Measurements from ENCODE around the gene SLC4A11. TPM values are rescaled to one million over a fixed set of nuclear protein-coding genes. Genes with fewer than 3 reads are reported as not detected.
A peak's percentile ranks its signal among the peaks of the same experiment; 100 is the strongest.

SLC4A11 gene
- total RNA-seq, 1 donor from 2014 or later = 6.6 TPM

DNA sequence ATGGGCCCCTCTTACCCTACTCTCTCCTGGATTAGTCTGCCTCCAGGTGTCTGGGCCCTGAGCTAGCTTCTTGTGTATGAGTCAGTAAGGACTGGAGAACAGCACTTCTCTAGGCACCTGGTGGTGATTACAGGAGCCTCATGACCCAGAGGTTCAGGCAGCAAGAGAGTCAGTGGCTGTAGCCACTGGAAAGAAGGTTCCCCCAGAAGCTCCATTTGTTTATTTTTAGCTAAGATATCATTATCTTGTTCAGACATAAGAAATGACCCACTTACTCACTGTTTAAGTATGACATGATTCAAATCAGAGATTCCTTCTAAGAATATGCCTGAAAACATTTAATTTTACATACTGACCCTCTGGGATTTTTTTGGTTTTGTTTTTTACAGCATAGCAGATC, 23.6 kb upstream of the SLC4A11 start:
- Mint-ChIP-seq H3K27me3 (ENCODE audit: low read depth, unreplicated experiment) (no peaks in the 10 kb centered on the region), H3K4me1 (ENCODE audit: low read depth, unreplicated experiment) (no peaks in the 10 kb centered on the region), H3K27ac (ENCODE audit: unreplicated experiment) (no peak overlapping the region), H3K36me3 (ENCODE audit: low read depth, unreplicated experiment) (peaks cover 36% of the 10 kb centered on the region), H3K9me3 (ENCODE audit: unreplicated experiment) (peaks cover 2% of the 10 kb centered on the region), H3K4me3 (ENCODE audit: unreplicated experiment) (no peak overlapping the region)
- Histone ChIP-seq H3K4me1 (ENCODE audit: insufficient read depth, low read length) (no peaks in the 10 kb centered on the region), H3K9me3 (ENCODE audit: insufficient read depth, low read depth, low read length) (no peaks in the 10 kb centered on the region), H3K27me3 (ENCODE audit: insufficient read depth, low read length) (no peaks in the 10 kb centered on the region), H3K4me2 (ENCODE audit: low read length) (no peak overlapping the region), H3K4me3 (ENCODE audit: insufficient read depth, low read depth, low read length) (no peak overlapping the region), H2AFZ (ENCODE audit: low read depth, low read length) (no peak overlapping the region), H4K20me1 (ENCODE audit: insufficient read depth, low read length) (no peaks in the 10 kb centered on the region), H3K27ac (ENCODE audit: low read depth, low read length) (no peak overlapping the region), H3K36me3 (ENCODE audit: insufficient read depth, low read length) (peaks cover 16% of the 10 kb centered on the region), H3K79me2 (ENCODE audit: insufficient read depth, low read length) (no peaks in the 10 kb centered on the region), H3K9ac (ENCODE audit: low read length) (no peak overlapping the region)
- DNase-seq (ENCODE audit: low read depth) = peak; percentile 40
- no peak for FAIRE-seq
- TF ChIP-seq, protein P1, sequence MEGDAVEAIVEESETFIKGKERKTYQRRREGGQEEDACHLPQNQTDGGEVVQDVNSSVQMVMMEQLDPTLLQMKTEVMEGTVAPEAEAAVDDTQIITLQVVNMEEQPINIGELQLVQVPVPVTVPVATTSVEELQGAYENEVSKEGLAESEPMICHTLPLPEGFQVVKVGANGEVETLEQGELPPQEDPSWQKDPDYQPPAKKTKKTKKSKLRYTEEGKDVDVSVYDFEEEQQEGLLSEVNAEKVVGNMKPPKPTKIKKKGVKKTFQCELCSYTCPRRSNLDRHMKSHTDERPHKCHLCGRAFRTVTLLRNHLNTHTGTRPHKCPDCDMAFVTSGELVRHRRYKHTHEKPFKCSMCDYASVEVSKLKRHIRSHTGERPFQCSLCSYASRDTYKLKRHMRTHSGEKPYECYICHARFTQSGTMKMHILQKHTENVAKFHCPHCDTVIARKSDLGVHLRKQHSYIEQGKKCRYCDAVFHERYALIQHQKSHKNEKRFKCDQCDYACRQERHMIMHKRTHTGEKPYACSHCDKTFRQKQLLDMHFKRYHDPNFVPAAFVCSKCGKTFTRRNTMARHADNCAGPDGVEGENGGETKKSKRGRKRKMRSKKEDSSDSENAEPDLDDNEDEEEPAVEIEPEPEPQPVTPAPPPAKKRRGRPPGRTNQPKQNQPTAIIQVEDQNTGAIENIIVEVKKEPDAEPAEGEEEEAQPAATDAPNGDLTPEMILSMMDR (IDR thresholded peaks at IDR 0.05; ENCODE audit: insufficient read depth, low read depth, low read length) = no peak
- TF ChIP-seq EZH2 (IDR thresholded peaks at IDR 0.05; ENCODE audit: insufficient read depth, low read length) = no peak

DNA sequence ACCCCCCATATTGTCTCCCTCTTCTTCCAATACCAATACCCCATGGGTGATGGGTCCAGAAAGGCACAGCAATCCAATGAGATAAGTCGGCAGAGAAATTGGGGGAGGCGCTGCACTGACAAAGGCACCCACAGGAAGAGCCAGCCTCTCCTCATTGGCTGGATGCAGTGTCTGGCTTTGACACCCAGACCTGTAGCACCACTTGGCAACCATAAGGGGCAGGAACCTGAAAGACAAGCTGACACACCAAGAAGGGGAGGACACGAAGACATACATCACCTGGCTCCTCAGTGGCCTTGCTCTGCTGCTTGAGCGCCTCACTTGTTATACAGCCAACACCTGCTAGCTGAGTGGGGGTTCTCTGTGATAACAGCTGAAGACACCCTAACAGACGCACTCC, 19.4 kb upstream of the SLC4A11 start:
- Mint-ChIP-seq H3K4me1 (ENCODE audit: low read depth, unreplicated experiment) (no peaks in the 10 kb centered on the region), H3K27me3 (ENCODE audit: low read depth, unreplicated experiment) (no peaks in the 10 kb centered on the region), H3K36me3 (ENCODE audit: low read depth, unreplicated experiment) (peaks cover 45% of the 10 kb centered on the region), H3K27ac (ENCODE audit: unreplicated experiment) (no peak overlapping the region), H3K9me3 (ENCODE audit: unreplicated experiment) (peaks cover 2% of the 10 kb centered on the region), H3K4me3 (ENCODE audit: unreplicated experiment) (no peak overlapping the region)
- FAIRE-seq (no peak), DNase-seq (ENCODE audit: low read depth) (no peak)
- Histone ChIP-seq H3K79me2 (ENCODE audit: insufficient read depth, low read length) (no peaks in the 10 kb centered on the region), H2AFZ (ENCODE audit: low read depth, low read length) (no peak overlapping the region), H3K36me3 (ENCODE audit: insufficient read depth, low read length) (peaks cover 17% of the 10 kb centered on the region), H3K4me1 (ENCODE audit: insufficient read depth, low read length) (no peaks in the 10 kb centered on the region), H3K27ac (ENCODE audit: low read depth, low read length) (no peak overlapping the region), H3K9ac (ENCODE audit: low read length) (no peak overlapping the region), H3K27me3 (ENCODE audit: insufficient read depth, low read length) (no peaks in the 10 kb centered on the region), H3K4me2 (ENCODE audit: low read length) (no peak overlapping the region), H3K4me3 (ENCODE audit: insufficient read depth, low read depth, low read length) (no peak overlapping the region), H3K9me3 (ENCODE audit: insufficient read depth, low read depth, low read length) (no peaks in the 10 kb centered on the region), H4K20me1 (ENCODE audit: insufficient read depth, low read length) (peaks cover 3% of the 10 kb centered on the region)
- no peak for TF ChIP-seq EZH2 (IDR thresholded peaks at IDR 0.05; ENCODE audit: insufficient read depth, low read length)
- TF ChIP-seq, protein P1 (IDR thresholded peaks at IDR 0.05; ENCODE audit: insufficient read depth, low read depth, low read length) = no peak

DNA sequence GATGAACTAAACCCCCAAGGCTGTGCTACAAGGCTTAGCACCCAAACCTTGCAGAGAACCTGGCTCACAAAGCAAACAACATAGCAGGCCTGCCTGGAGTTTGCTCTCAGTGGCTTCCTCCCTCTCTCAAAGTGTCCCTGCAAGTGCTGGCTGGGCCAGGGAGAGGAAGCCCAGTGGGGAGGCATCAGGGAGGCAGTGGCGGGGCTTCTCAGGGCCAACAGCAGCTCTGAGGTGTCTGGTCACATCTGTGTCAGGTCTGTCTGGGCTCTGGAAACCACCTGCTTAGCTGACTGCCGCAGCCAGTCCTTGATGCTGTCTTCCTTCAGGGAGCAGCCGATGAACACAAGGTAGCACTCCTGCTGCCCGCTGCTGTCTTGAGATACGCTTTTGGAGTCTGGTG, 16.7 kb upstream of the SLC4A11 start:
- H3K9me3 ChIP-seq (ENCODE audit: insufficient read depth, low read depth, low read length) = no peaks in the 10 kb centered on the region
- Mint-ChIP-seq H3K4me3 (ENCODE audit: unreplicated experiment) (no peak overlapping the region), H3K36me3 (ENCODE audit: low read depth, unreplicated experiment) (peaks cover 39% of the 10 kb centered on the region), H3K27me3 (ENCODE audit: low read depth, unreplicated experiment) (peaks cover 3% of the 10 kb centered on the region), H3K4me1 (ENCODE audit: low read depth, unreplicated experiment) (no peaks in the 10 kb centered on the region), H3K9me3 (ENCODE audit: unreplicated experiment) (peaks cover under 1% of the 10 kb centered on the region), H3K27ac (ENCODE audit: unreplicated experiment) (no peak overlapping the region)
- no peaks in the 10 kb centered on the region for H3K27me3 ChIP-seq (ENCODE audit: insufficient read depth, low read length)
- H3K4me3 ChIP-seq (ENCODE audit: insufficient read depth, low read depth, low read length) = no peak overlapping the region
- no peak overlapping the region for H3K9ac ChIP-seq (ENCODE audit: low read length)
- H3K79me2 ChIP-seq (ENCODE audit: insufficient read depth, low read length) = no peaks in the 10 kb centered on the region
- no peak overlapping the region for H3K27ac ChIP-seq (ENCODE audit: low read depth, low read length)
- TF ChIP-seq EZH2 (IDR thresholded peaks at IDR 0.05; ENCODE audit: insufficient read depth, low read length) = no peak
- TF ChIP-seq, protein P1 (IDR thresholded peaks at IDR 0.05; ENCODE audit: insufficient read depth, low read depth, low read length) = no peak
- no peak overlapping the region for H2AFZ ChIP-seq (ENCODE audit: low read depth, low read length)
- H3K36me3 ChIP-seq (ENCODE audit: insufficient read depth, low read length) = peaks cover 19% of the 10 kb centered on the region
- H3K4me1 ChIP-seq (ENCODE audit: insufficient read depth, low read length) = no peaks in the 10 kb centered on the region
- no peak overlapping the region for H3K4me2 ChIP-seq (ENCODE audit: low read length)
- no peak for FAIRE-seq
- no peak for DNase-seq (ENCODE audit: low read depth)
- peaks cover 4% of the 10 kb centered on the region for H4K20me1 ChIP-seq (ENCODE audit: insufficient read depth, low read length)
